HG03108 (cell line): ENCODE measurements around the gene SDK1.
"Not testable (repeated sequence)": the region's sequence is repeated elsewhere in the genome, so short reads cannot be mapped to it uniquely, and the experiment has no call there.

ENCODE experiments used
- ATAC-seq: cut with Tn5 transposase; IDR thresholded peaks from one replicate; pipeline ENCODE4 v1.9.1; 2021; ENCODE audit warnings: moderate library complexity; ENCODE audit not compliant: unreplicated experiment

SDK1 gene

GRCh38 chr7:4313911-4314310, 1012.9 kb downstream of the SDK1 start:
- ATAC-seq: not testable (repeated sequence)

- not testable (repeated sequence) for ATAC-seq
These were observed 1013.3 kb downstream of the SDK1 start for GRCh38 chr7:4314316-4314715.
